CD4-positive, alpha-beta memory T cell (primary cell): ENCODE results near the gene FAM13C. TPM values are rescaled to one million over a fixed set of nuclear protein-coding genes. Genes with fewer than 3 reads are reported as not detected.

Experiments
- CTCF ChIA-PET: fragments of 350-600 bp; sonication (Branson Sonifier 250); formaldehyde crosslinking; loops from one replicate; lab custom pipeline; 2021; ENCODE audit warnings: inconsistent platforms; ENCODE audit not compliant: partially characterized antibody; lab: Charles Lee
- POLR2A ChIA-PET: fragments of 350-600 bp; sonication (Branson Sonifier 250); formaldehyde crosslinking; loops from one replicate; lab custom pipeline; 2021; ENCODE audit not compliant: partially characterized antibody; lab: Charles Lee
- DNase-seq, 5 donors: peaks; one replicate each; pipeline versions ENCODE4 v3.0.0 to v3.0.0-alpha.2; 2020 to 2022; ENCODE audit warnings: mixed read lengths in 1 of 5
- H3K27ac ChIP-seq: one replicate; pipeline ENCODE4 v1.7.0; 2013; ENCODE audit warnings: low read depth, low read length
- H3K27me3 ChIP-seq: 2 replicates; pipeline ENCODE4 v1.7.0; 2013; ENCODE audit warnings: mild to moderate bottlenecking, low read length, moderate library complexity; ENCODE audit not compliant: insufficient read depth
- H3K36me3 ChIP-seq: 2 replicates; pipeline ENCODE4 v1.7.0; 2013; ENCODE audit warnings: mild to moderate bottlenecking, low read length, moderate library complexity; ENCODE audit not compliant: insufficient read depth
- H3K4me1 ChIP-seq: 2 replicates; pipeline ENCODE4 v1.7.0; 2013; ENCODE audit warnings: mild to moderate bottlenecking, low read length, moderate library complexity; ENCODE audit not compliant: insufficient read depth
- H3K4me3 ChIP-seq, 2 donors: one replicate each; pipeline ENCODE4 v1.7.0; 2013; ENCODE audit warnings: low read length in 2 of 2, mild to moderate bottlenecking in 1 of 2
- H3K9me3 ChIP-seq, 2 donors: one replicate each; pipeline ENCODE4 v1.7.0; 2013; ENCODE audit warnings: low read length in 2 of 2, control low read depth in 1 of 2; ENCODE audit not compliant: control insufficient read depth in 1 of 2
- H3K27ac Mint-ChIP-seq, 7 donors: one replicate each; pipeline ENCODE4 v1.8.0; 2020 to 2021; ENCODE audit warnings: mixed read lengths in 7 of 7, mild to moderate bottlenecking in 6 of 7, inconsistent platforms in 3 of 7, moderate library complexity in 3 of 7
- H3K27me3 Mint-ChIP-seq, 2 donors: one replicate each; pipeline ENCODE4 v1.8.0; 2020 to 2021; ENCODE audit warnings: mixed read lengths in 2 of 2
- H3K36me3 Mint-ChIP-seq, 2 donors: one replicate each; pipeline ENCODE4 v1.8.0; 2020 to 2021; ENCODE audit warnings: mixed read lengths in 2 of 2, inconsistent platforms in 1 of 2, mild to moderate bottlenecking in 1 of 2
- H3K4me1 Mint-ChIP-seq, 4 donors: one replicate each; pipeline ENCODE4 v1.8.0; 2020 to 2021; ENCODE audit warnings: mixed read lengths in 4 of 4, mild to moderate bottlenecking in 1 of 4
- H3K4me3 Mint-ChIP-seq, 8 donors: one replicate each; pipeline ENCODE4 v1.8.0; 2020 to 2021; ENCODE audit warnings: mixed read lengths in 8 of 8, mild to moderate bottlenecking in 7 of 8, moderate library complexity in 6 of 8, inconsistent platforms in 3 of 8
- H3K9me3 Mint-ChIP-seq, 8 donors: one replicate each; pipeline ENCODE4 v1.8.0; 2020 to 2021; ENCODE audit warnings: mixed read lengths in 8 of 8, mild to moderate bottlenecking in 5 of 8, inconsistent platforms in 3 of 8, moderate library complexity in 1 of 8
- intact Hi-C: fragments of 100-400 bp; cut with micrococcal nuclease; formaldehyde crosslinking; loops from one replicate; pipeline ENCODE4 v1.15.1; 2023
- polyA plus RNA-seq, 2 donors: library from polyadenylated mRNA; unstranded; fragments of 300-500 nt; fragmentation: Illumina TruSeq; gene quantifications; one replicate each; pipeline ENCODE4 v1.2.3, GENCODE V29; 2021
- total RNA-seq, 2 experiments: library from RNA; stranded (reverse); gene quantifications; one replicate each; pipeline ENCODE4 v1.2.3, GENCODE V29; 2021

The FAM13C gene
- total and polyA plus RNA-seq, 4 experiments from 2014 or later = not detected

- Histone ChIP-seq H3K27me3 (no peaks in the 10 kb centered on the region), H3K4me1 (no peaks in the 10 kb centered on the region), H3K9me3 (no peaks in the 10 kb centered on the region), H3K27ac (no peak overlapping the region), H3K4me3 (no peak overlapping the region), H3K36me3 (no peaks in the 10 kb centered on the region)
- no peak overlapping the region for H3K27ac Mint-ChIP-seq
- DNase-seq = no peak
- POLR2A ChIA-PET = no interaction called here
- H3K36me3 Mint-ChIP-seq = no peaks in the 10 kb centered on the region
- peaks cover 0 to 2% (median 0%) of the 10 kb centered on the region in 8 donors for H3K9me3 Mint-ChIP-seq
- H3K27me3 Mint-ChIP-seq = peaks cover 3 to 10% of the 10 kb centered on the region in 2 donors
- H3K4me1 Mint-ChIP-seq = peaks cover 7 to 13% (median 11%) of the 10 kb centered on the region in 4 donors
- CTCF ChIA-PET = no interaction called here
- intact Hi-C loops = no loop called here
- H3K4me3 Mint-ChIP-seq = no peak overlapping the region
Observed at GRCh38 chr10:59363446-59363958, 1.2 kb upstream of the FAM13C start.

GRCh38 chr10:59362959-59363381, 621 bp upstream of the FAM13C start:
- Histone ChIP-seq H3K36me3 (no peaks in the 10 kb centered on the region), H3K27ac (no peak overlapping the region), H3K4me3 (no peak overlapping the region), H3K27me3 (no peaks in the 10 kb centered on the region), H3K9me3 (no peaks in the 10 kb centered on the region), H3K4me1 (no peaks in the 10 kb centered on the region)
- H3K27ac Mint-ChIP-seq = no peak overlapping the region
- H3K9me3 Mint-ChIP-seq = peaks cover 0 to 2% (median 0%) of the 10 kb centered on the region in 8 donors
- intact Hi-C loops = no loop called here
- ChIA-PET POLR2A (no interaction called here), CTCF (no interaction called here)
- peak overlapping the region; percentile 49 to 81 (median 56) for H3K4me3 Mint-ChIP-seq
- peaks cover 3 to 10% of the 10 kb centered on the region in 2 donors for H3K27me3 Mint-ChIP-seq
- H3K36me3 Mint-ChIP-seq = no peaks in the 10 kb centered on the region
- no peak for DNase-seq
- peaks cover 7 to 13% (median 11%) of the 10 kb centered on the region in 4 donors for H3K4me1 Mint-ChIP-seq

GRCh38 chr10:59361663-59362143, 646 bp downstream of the FAM13C start:
- H3K9me3 ChIP-seq = no peaks in the 10 kb centered on the region
- peaks cover 0 to 2% (median 0%) of the 10 kb centered on the region in 8 donors for H3K9me3 Mint-ChIP-seq
- H3K27me3 ChIP-seq = no peaks in the 10 kb centered on the region
- ChIA-PET POLR2A (no interaction called here), CTCF (no interaction called here)
- H3K4me3 Mint-ChIP-seq = peak overlapping the region in 6 of 8 donors; percentile 61 to 76 (median 70)
- no peak for DNase-seq
- no peaks in the 10 kb centered on the region for H3K4me1 ChIP-seq
- no peak overlapping the region for H3K27ac ChIP-seq
- peaks cover 3 to 10% of the 10 kb centered on the region in 2 donors for H3K27me3 Mint-ChIP-seq
- intact Hi-C loops = no loop called here
- no peak overlapping the region for H3K4me3 ChIP-seq
- H3K36me3 Mint-ChIP-seq = no peaks in the 10 kb centered on the region
- H3K4me1 Mint-ChIP-seq = peaks cover 7 to 13% (median 11%) of the 10 kb centered on the region in 4 donors
- H3K36me3 ChIP-seq = no peaks in the 10 kb centered on the region
- no peak overlapping the region for H3K27ac Mint-ChIP-seq

GRCh38 chr10:59360605-59361405, 1.5 kb downstream of the FAM13C start:
- Mint-ChIP-seq H3K4me1 (peaks cover 7 to 13% (median 11%) of the 10 kb centered on the region in 4 donors), H3K4me3 (no peak overlapping the region), H3K27ac (no peak overlapping the region), H3K27me3 (peaks cover 3 to 10% of the 10 kb centered on the region in 2 donors), H3K36me3 (no peaks in the 10 kb centered on the region), H3K9me3 (peaks cover 0 to 2% (median 0%) of the 10 kb centered on the region in 8 donors)
- intact Hi-C loops = no loop called here
- H3K27me3 ChIP-seq = no peaks in the 10 kb centered on the region
- H3K27ac ChIP-seq = no peak overlapping the region
- no peak overlapping the region for H3K4me3 ChIP-seq
- H3K4me1 ChIP-seq = no peaks in the 10 kb centered on the region
- DNase-seq = no peak
- ChIA-PET CTCF (no interaction called here), POLR2A (no interaction called here)
- no peaks in the 10 kb centered on the region for H3K9me3 ChIP-seq
- no peaks in the 10 kb centered on the region for H3K36me3 ChIP-seq

- Mint-ChIP-seq H3K27me3 (peaks cover 2 to 7% of the 10 kb centered on the region in 2 donors), H3K4me3 (no peak overlapping the region), H3K4me1 (peaks cover 7 to 13% (median 11%) of the 10 kb centered on the region in 4 donors), H3K36me3 (no peaks in the 10 kb centered on the region), H3K9me3 (peaks cover 0 to 4% (median 0%) of the 10 kb centered on the region in 8 donors), H3K27ac (no peak overlapping the region)
- Histone ChIP-seq H3K4me3 (no peak overlapping the region), H3K27me3 (no peaks in the 10 kb centered on the region), H3K27ac (no peak overlapping the region), H3K4me1 (no peaks in the 10 kb centered on the region), H3K9me3 (no peaks in the 10 kb centered on the region), H3K36me3 (no peaks in the 10 kb centered on the region)
- no peak for DNase-seq
- POLR2A ChIA-PET = no interaction called here
- CTCF ChIA-PET = no interaction called here
- intact Hi-C loops = no loop called here
Observed at GRCh38 chr10:59358576-59358975, 3.8 kb downstream of the FAM13C start.

GRCh38 chr10:59354434-59354833, 7.9 kb downstream of the FAM13C start:
- CTCF ChIA-PET = no interaction called here

GRCh38 chr10:59350558-59350957, 11.8 kb downstream of the FAM13C start:
- no peak overlapping the region for H3K27ac Mint-ChIP-seq
- DNase-seq = no peak
- H3K27me3 Mint-ChIP-seq = no peaks in the 10 kb centered on the region
- intact Hi-C loops = no loop called here
- POLR2A ChIA-PET = no interaction called here
- peaks cover 0 to 5% (median 1%) of the 10 kb centered on the region in 8 donors for H3K9me3 Mint-ChIP-seq
- Histone ChIP-seq H3K4me1 (no peaks in the 10 kb centered on the region), H3K27me3 (no peaks in the 10 kb centered on the region), H3K27ac (no peak overlapping the region), H3K4me3 (no peak overlapping the region), H3K9me3 (no peaks in the 10 kb centered on the region), H3K36me3 (no peaks in the 10 kb centered on the region)
- CTCF ChIA-PET = no interaction called here
- H3K4me3 Mint-ChIP-seq = no peak overlapping the region
- H3K36me3 Mint-ChIP-seq = no peaks in the 10 kb centered on the region
- H3K4me1 Mint-ChIP-seq = no peaks in the 10 kb centered on the region

More at GRCh38 chr10:59354434-59354833, 7.9 kb downstream of the FAM13C start:
- Histone ChIP-seq H3K27me3 (no peaks in the 10 kb centered on the region), H3K9me3 (no peaks in the 10 kb centered on the region), H3K4me3 (no peak overlapping the region), H3K36me3 (no peaks in the 10 kb centered on the region), H3K27ac (no peak overlapping the region), H3K4me1 (no peaks in the 10 kb centered on the region)
- no peak for DNase-seq
- intact Hi-C loops = no loop called here
- no peaks in the 10 kb centered on the region for H3K36me3 Mint-ChIP-seq
- H3K27ac Mint-ChIP-seq = no peak overlapping the region
- H3K4me1 Mint-ChIP-seq = no peaks in the 10 kb centered on the region
- POLR2A ChIA-PET = no interaction called here
- no peaks in the 10 kb centered on the region for H3K27me3 Mint-ChIP-seq
- peaks cover 0 to 4% (median 0%) of the 10 kb centered on the region in 8 donors for H3K9me3 Mint-ChIP-seq
- no peak overlapping the region for H3K4me3 Mint-ChIP-seq
